KMS-11 (cell line): ENCODE results near the gene MAPK7.

Source experiments
- H2AFZ ChIP-seq: fragments of 200-600 bp; sonication (generic); 2 replicates; pipeline ENCODE4 v1.6.1; 2016; ENCODE audit warnings: antibody characterized with exemption, mixed run types, low read depth
- H3K27ac ChIP-seq: fragments of 200-600 bp; sonication (generic); 2 replicates; pipeline ENCODE4 v1.6.1; 2016; ENCODE audit warnings: mild to moderate bottlenecking, mixed run types
- H3K27me3 ChIP-seq: fragments of 200-600 bp; sonication (generic); 2 replicates; pipeline ENCODE4 v1.6.1; 2017; ENCODE audit warnings: mild to moderate bottlenecking, low read depth, mixed run types, moderate library complexity; ENCODE audit not compliant: insufficient read depth
- H3K36me3 ChIP-seq: fragments of 200-600 bp; sonication (generic); 2 replicates; pipeline ENCODE4 v1.6.1; 2017; ENCODE audit warnings: mild to moderate bottlenecking, mixed run types; ENCODE audit not compliant: insufficient read depth
- H3K4me1 ChIP-seq: fragments of 200-600 bp; sonication (generic); 2 replicates; pipeline ENCODE4 v1.6.1; 2016; ENCODE audit warnings: mild to moderate bottlenecking, low read depth, mixed run types; ENCODE audit not compliant: poor library complexity, severe bottlenecking
- H3K4me2 ChIP-seq: fragments of 200-600 bp; sonication (generic); 2 replicates; pipeline ENCODE4 v1.7.0; 2016; ENCODE audit warnings: mild to moderate bottlenecking, mixed run types
- H3K4me3 ChIP-seq: fragments of 200-600 bp; sonication (generic); IDR thresholded peaks from 2 replicates; pipeline ENCODE4 v1.6.1; 2017; ENCODE audit warnings: low read depth, low read length, mixed read lengths; ENCODE audit not compliant: insufficient read depth
- H3K79me2 ChIP-seq: fragments of 200-600 bp; sonication (generic); 2 replicates; pipeline ENCODE4 v1.6.1; 2016; ENCODE audit warnings: low read depth, mixed run types; ENCODE audit not compliant: insufficient read depth
- H3K9ac ChIP-seq: fragments of 200-600 bp; sonication (generic); 2 replicates; pipeline ENCODE4 v1.6.1; 2016; ENCODE audit warnings: mild to moderate bottlenecking, mixed run types
- H4K20me1 ChIP-seq: fragments of 200-600 bp; sonication (generic); 2 replicates; pipeline ENCODE4 v1.6.1; 2016; ENCODE audit warnings: mild to moderate bottlenecking, mixed run types; ENCODE audit not compliant: insufficient read depth
- CTCF ChIP-seq: fragments of 200-600 bp; sonication (generic); conservative IDR thresholded peaks from 2 replicates; pipeline ENCODE4 v1.6.1; 2017; ENCODE audit warnings: low read depth, mild to moderate bottlenecking, antibody characterized with exemption, low read length, moderate library complexity, mixed read lengths

The MAPK7 gene

GRCh38 chr17:19331134-19331533 lies 47.2 kb upstream of the MAPK7 start:
- H3K4me3 ChIP-seq = no peak overlapping the region
- no peaks in the 10 kb centered on the region for H3K27me3 ChIP-seq
- H3K4me1 ChIP-seq = no peaks in the 10 kb centered on the region
- no peaks in the 10 kb centered on the region for H3K79me2 ChIP-seq
- TF ChIP-seq CTCF = no peak
- no peaks in the 10 kb centered on the region for H4K20me1 ChIP-seq
- no peak overlapping the region for H3K9ac ChIP-seq
- H3K4me2 ChIP-seq = no peak overlapping the region
- no peaks in the 10 kb centered on the region for H3K36me3 ChIP-seq
- H3K27ac ChIP-seq = no peak overlapping the region
- no peak overlapping the region for H2AFZ ChIP-seq

- Histone ChIP-seq H4K20me1 (no peaks in the 10 kb centered on the region), H2AFZ (no peak overlapping the region), H3K79me2 (no peaks in the 10 kb centered on the region), H3K27ac (no peak overlapping the region), H3K9ac (no peak overlapping the region), H3K4me1 (no peaks in the 10 kb centered on the region), H3K27me3 (no peaks in the 10 kb centered on the region), H3K36me3 (no peaks in the 10 kb centered on the region), H3K4me2 (no peak overlapping the region), H3K4me3 (no peak overlapping the region)
- no peak for TF ChIP-seq CTCF
Measured at GRCh38 chr17:19331543-19332245, 46.6 kb upstream of the MAPK7 start.

- Histone ChIP-seq H3K4me2 (no peak overlapping the region), H3K9ac (no peak overlapping the region), H3K4me3 (no peak overlapping the region), H3K27me3 (no peaks in the 10 kb centered on the region), H2AFZ (no peak overlapping the region), H3K4me1 (no peaks in the 10 kb centered on the region), H3K36me3 (no peaks in the 10 kb centered on the region), H3K79me2 (no peaks in the 10 kb centered on the region), H4K20me1 (no peaks in the 10 kb centered on the region), H3K27ac (no peak overlapping the region)
- no peak for TF ChIP-seq CTCF
Measured at GRCh38 chr17:19332371-19333131, 45.7 kb upstream of the MAPK7 start.

- Histone ChIP-seq H3K9ac (no peak overlapping the region), H3K4me3 (no peak overlapping the region), H3K4me2 (no peak overlapping the region), H2AFZ (no peak overlapping the region), H3K79me2 (no peaks in the 10 kb centered on the region), H3K4me1 (peaks cover 3% of the 10 kb centered on the region), H4K20me1 (no peaks in the 10 kb centered on the region), H3K27me3 (no peaks in the 10 kb centered on the region), H3K36me3 (no peaks in the 10 kb centered on the region), H3K27ac (no peak overlapping the region)
- no peak for TF ChIP-seq CTCF
Measured at GRCh38 chr17:19333132-19333440, 45.2 kb upstream of the MAPK7 start.
